Measurements from ENCODE around the gene NMRK2. TPM values are rescaled to one million over a fixed set of nuclear protein-coding genes. Genes with fewer than 3 reads are reported as not detected.

NMRK2 gene
- total RNA-seq, 1 experiment from 2014 or later, result not detected

DNA sequence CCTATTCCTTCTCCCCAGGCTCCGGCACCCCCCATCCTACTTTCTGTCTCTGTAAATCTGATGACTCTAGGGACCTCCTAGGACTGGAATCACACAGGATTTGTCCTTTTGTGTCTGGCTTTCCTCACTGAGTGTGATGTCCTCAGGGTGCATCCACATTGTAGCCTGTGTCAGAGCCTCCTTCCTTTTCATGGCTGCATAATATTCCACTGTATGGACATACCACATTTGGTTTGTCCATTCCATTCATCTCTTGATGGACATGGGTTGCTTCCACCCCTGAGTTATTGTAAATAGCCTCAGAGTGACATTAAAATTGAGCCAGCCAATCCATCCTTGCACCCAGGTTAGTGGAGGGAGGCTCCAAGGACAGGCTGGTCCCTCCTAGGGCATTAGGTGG is 22.8 kb upstream of the NMRK2 start:
- no peak overlapping the region for H3K4me3 Mint-ChIP-seq (ENCODE audit: low read depth, unreplicated experiment)

DNA sequence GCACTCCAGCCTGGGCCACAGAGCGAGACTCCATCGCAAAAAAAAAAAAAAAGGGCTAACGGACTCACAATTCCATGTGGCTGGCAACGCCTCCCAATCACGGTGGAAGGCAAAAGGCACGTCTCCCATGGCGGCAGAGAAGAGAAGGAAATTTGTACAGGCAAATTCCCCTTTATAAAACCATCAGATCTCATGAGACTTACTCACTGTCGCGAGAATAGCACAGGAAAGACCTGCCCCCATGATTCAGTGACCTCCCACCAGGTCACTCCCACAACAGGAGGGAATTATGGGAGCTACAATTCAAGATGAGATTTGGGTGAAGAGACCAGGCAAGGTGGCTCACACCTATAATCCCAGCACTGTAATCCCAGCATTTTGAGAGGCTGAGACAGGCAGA is 18.7 kb upstream of the NMRK2 start:
- Mint-ChIP-seq H3K27ac (ENCODE audit: unreplicated experiment) (no peak overlapping the region), H3K4me3 (ENCODE audit: low read depth, unreplicated experiment) (no peak overlapping the region), H3K4me1 (ENCODE audit: low read depth, unreplicated experiment) (no peaks in the 10 kb centered on the region), H3K36me3 (ENCODE audit: insufficient read depth, unreplicated experiment) (no peaks in the 10 kb centered on the region), H3K27me3 (ENCODE audit: unreplicated experiment) (no peaks in the 10 kb centered on the region), H3K9me3 (ENCODE audit: low read depth, unreplicated experiment) (peaks cover 2% of the 10 kb centered on the region)
- BruUV-seq (replicated peaks), result no TSS peak
- TF ChIP-seq, protein P1, sequence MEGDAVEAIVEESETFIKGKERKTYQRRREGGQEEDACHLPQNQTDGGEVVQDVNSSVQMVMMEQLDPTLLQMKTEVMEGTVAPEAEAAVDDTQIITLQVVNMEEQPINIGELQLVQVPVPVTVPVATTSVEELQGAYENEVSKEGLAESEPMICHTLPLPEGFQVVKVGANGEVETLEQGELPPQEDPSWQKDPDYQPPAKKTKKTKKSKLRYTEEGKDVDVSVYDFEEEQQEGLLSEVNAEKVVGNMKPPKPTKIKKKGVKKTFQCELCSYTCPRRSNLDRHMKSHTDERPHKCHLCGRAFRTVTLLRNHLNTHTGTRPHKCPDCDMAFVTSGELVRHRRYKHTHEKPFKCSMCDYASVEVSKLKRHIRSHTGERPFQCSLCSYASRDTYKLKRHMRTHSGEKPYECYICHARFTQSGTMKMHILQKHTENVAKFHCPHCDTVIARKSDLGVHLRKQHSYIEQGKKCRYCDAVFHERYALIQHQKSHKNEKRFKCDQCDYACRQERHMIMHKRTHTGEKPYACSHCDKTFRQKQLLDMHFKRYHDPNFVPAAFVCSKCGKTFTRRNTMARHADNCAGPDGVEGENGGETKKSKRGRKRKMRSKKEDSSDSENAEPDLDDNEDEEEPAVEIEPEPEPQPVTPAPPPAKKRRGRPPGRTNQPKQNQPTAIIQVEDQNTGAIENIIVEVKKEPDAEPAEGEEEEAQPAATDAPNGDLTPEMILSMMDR (IDR thresholded peaks at IDR 0.05; ENCODE audit: unreplicated experiment), result no peak
- CTCF ChIA-PET, result no interaction called here
- intact Hi-C loops (cut with micrococcal nuclease; ENCODE audit: unreplicated experiment), result no loop called here
- DNase-seq, result no peak

More for the DNA sequence above, 22.8 kb upstream of the NMRK2 start:
- CTCF ChIA-PET, result no interaction called here
- Mint-ChIP-seq H3K4me1 (ENCODE audit: low read depth, unreplicated experiment) (no peaks in the 10 kb centered on the region), H3K36me3 (ENCODE audit: insufficient read depth, unreplicated experiment) (no peaks in the 10 kb centered on the region), H3K27ac (ENCODE audit: unreplicated experiment) (no peak overlapping the region), H3K9me3 (ENCODE audit: low read depth, unreplicated experiment) (no peaks in the 10 kb centered on the region), H3K27me3 (ENCODE audit: unreplicated experiment) (no peaks in the 10 kb centered on the region)
- TF ChIP-seq, protein P1 (IDR thresholded peaks at IDR 0.05; ENCODE audit: unreplicated experiment), result no peak
- DNase-seq, result no peak
- intact Hi-C loops (cut with micrococcal nuclease; ENCODE audit: unreplicated experiment), result no loop called here
- BruUV-seq (replicated peaks), result no TSS peak

DNA sequence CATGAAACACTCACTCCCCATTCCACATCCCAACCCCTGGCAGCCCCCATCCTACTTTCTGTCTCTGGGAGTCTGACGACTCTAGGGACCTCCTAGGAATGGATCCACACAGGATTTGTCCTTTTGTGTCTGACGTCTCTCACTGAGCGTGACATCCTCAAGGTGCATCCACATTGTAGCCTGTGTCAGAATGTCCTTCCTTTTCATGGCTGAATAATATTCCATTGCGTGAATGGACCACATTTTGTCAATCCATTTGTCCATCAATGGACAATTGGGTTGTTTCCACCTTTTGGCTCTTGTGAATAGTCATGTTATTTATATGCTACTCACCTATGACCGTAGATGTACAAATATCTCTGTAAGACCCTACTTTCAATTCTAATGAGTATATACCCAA is 16.8 kb upstream of the NMRK2 start:
- Mint-ChIP-seq H3K36me3 (ENCODE audit: insufficient read depth, unreplicated experiment) (no peaks in the 10 kb centered on the region), H3K4me3 (ENCODE audit: low read depth, unreplicated experiment) (no peak overlapping the region), H3K4me1 (ENCODE audit: low read depth, unreplicated experiment) (no peaks in the 10 kb centered on the region), H3K9me3 (ENCODE audit: low read depth, unreplicated experiment) (peaks cover 2% of the 10 kb centered on the region), H3K27ac (ENCODE audit: unreplicated experiment) (no peak overlapping the region), H3K27me3 (ENCODE audit: unreplicated experiment) (no peaks in the 10 kb centered on the region)
- CTCF ChIA-PET, result no interaction called here
- intact Hi-C loops (cut with micrococcal nuclease; ENCODE audit: unreplicated experiment), result no loop called here
- BruUV-seq (replicated peaks), result no TSS peak
- no peak for DNase-seq
- TF ChIP-seq, protein P1 (IDR thresholded peaks at IDR 0.05; ENCODE audit: unreplicated experiment), result no peak

- intact Hi-C loops (cut with micrococcal nuclease; ENCODE audit: unreplicated experiment), result no loop called here
- H3K27me3 Mint-ChIP-seq (ENCODE audit: unreplicated experiment), result peaks cover 14% of the 10 kb centered on the region
- peaks cover 7% of the 10 kb centered on the region for H3K9me3 Mint-ChIP-seq (ENCODE audit: low read depth, unreplicated experiment)
- BruUV-seq (replicated peaks), result no TSS peak
- CTCF ChIA-PET, result no interaction called here
- no peaks in the 10 kb centered on the region for H3K4me1 Mint-ChIP-seq (ENCODE audit: low read depth, unreplicated experiment)
- DNase-seq, result no peak
- no peak overlapping the region for H3K4me3 Mint-ChIP-seq (ENCODE audit: low read depth, unreplicated experiment)
- no peaks in the 10 kb centered on the region for H3K36me3 Mint-ChIP-seq (ENCODE audit: insufficient read depth, unreplicated experiment)
- H3K27ac Mint-ChIP-seq (ENCODE audit: unreplicated experiment), result no peak overlapping the region
- TF ChIP-seq, protein P1 (IDR thresholded peaks at IDR 0.05; ENCODE audit: unreplicated experiment), result no peak
Measured at GRCh38 chr19:3919793-3920192, 13.1 kb upstream of the NMRK2 start.

Data from Calu3 (cell line).